Panc1 (cell line): Measurements from ENCODE around the gene TSC22D3. TPM values are rescaled to one million over a fixed set of nuclear protein-coding genes. Genes with fewer than 3 reads are reported as not detected.

Experiments
- ATAC-seq: fragments of 200-7000 bp; cut with Tn5 transposase; 2 replicates; pipeline ENCODE4 v1.9.1; 2020; ENCODE audit warnings: mild to moderate bottlenecking, moderate library complexity
- BruUV-seq: library from RNA; stranded (reverse); fragments of 400-500 nt; replicated peaks from 2 replicates; lab custom pipeline; 2021; lab: Mats Ljungman, UMichigan
- CTCF ChIA-PET: fragments of 300-600 bp; sonication (Branson Sonifier 250); formaldehyde crosslinking; loops from one replicate; lab custom pipeline; 2022; ENCODE audit warnings: antibody characterized with exemption; lab: Charles Lee
- POLR2A ChIA-PET: fragments of 300-600 bp; sonication (Branson Sonifier 250); formaldehyde crosslinking; loops from one replicate; lab custom pipeline; 2022; ENCODE audit warnings: antibody characterized with exemption; lab: Charles Lee
- DNase-seq: peaks from one replicate; pipeline ENCODE4 v3.0.0-alpha.2; 2010; ENCODE audit warnings: low read depth, low spot score
- H3K27ac ChIP-seq: 2 replicates; pipeline ENCODE4 v1.5.1; 2011; ENCODE audit warnings: mild to moderate bottlenecking, low read length, inconsistent platforms
- H3K27me3 ChIP-seq: fragments of 200-500 bp; sonication (Bioruptor generic); 2 replicates; pipeline ENCODE4 v1.6.0; 2014; ENCODE audit warnings: low read length, inconsistent platforms; ENCODE audit not compliant: control insufficient read depth, insufficient read depth
- H3K36me3 ChIP-seq: fragments of 200-500 bp; sonication (Bioruptor generic); 2 replicates; pipeline ENCODE4 v1.5.1; 2014; ENCODE audit warnings: inconsistent platforms, mild to moderate bottlenecking, low read length, moderate library complexity; ENCODE audit not compliant: control insufficient read depth, insufficient read depth
- H3K4me1 ChIP-seq: 2 replicates; pipeline ENCODE4 v1.5.1; 2011; ENCODE audit warnings: inconsistent platforms, mild to moderate bottlenecking, low read length, moderate library complexity; ENCODE audit not compliant: control insufficient read depth, insufficient read depth
- H3K4me3 ChIP-seq, 2 experiments: 2 replicates each; pipeline ENCODE4 v1.5.1; 2011 to 2012; ENCODE audit warnings: low read depth in 2 of 2, low read length in 2 of 2, mild to moderate bottlenecking in 2 of 2, inconsistent platforms in 1 of 2, moderate library complexity in 1 of 2
- H3K9me3 ChIP-seq: fragments of 200-500 bp; sonication (Bioruptor generic); 2 replicates; pipeline ENCODE4 v1.5.1; 2014; ENCODE audit warnings: low read depth, mild to moderate bottlenecking, inconsistent platforms, low read length, moderate library complexity; ENCODE audit not compliant: control insufficient read depth, insufficient read depth
- POLR2AphosphoS5 ChIP-seq: IDR thresholded peaks from 2 replicates; pipeline ENCODE4 v1.6.1; 2012; ENCODE audit warnings: mild to moderate bottlenecking, low read depth, low read length, moderate library complexity
- SIN3A ChIP-seq: IDR thresholded peaks from 2 replicates; pipeline ENCODE4 v1.6.1; 2012; ENCODE audit warnings: low read depth, mild to moderate bottlenecking, low read length, moderate library complexity, borderline replicate concordance; ENCODE audit not compliant: insufficient read depth
- TCF7L2 ChIP-seq: IDR thresholded peaks from 2 replicates; pipeline ENCODE4 v1.6.1; 2011; ENCODE audit warnings: mild to moderate bottlenecking, low read depth, low read length, inconsistent platforms
- in situ Hi-C: cut with HindIII; loops from 2 replicates; pipeline ENCODE4 v1.10.0; 2016; ENCODE audit warnings: low sequenced_read_pairs, low pct_unique_long_range_greater_than_20kb
- intact Hi-C: fragments of 100-400 bp; cut with micrococcal nuclease; formaldehyde crosslinking; loops from one replicate; pipeline ENCODE4 v1.10.0; 2022; ENCODE audit not compliant: unreplicated experiment
- total RNA-seq: library from RNA; stranded (reverse); gene quantifications from one replicate; pipeline ENCODE4 v1.2.1, GENCODE V29; 2021; ENCODE audit not compliant: unreplicated experiment
- TF ChIP-seq, protein P1 (sequence below): fragments of 450-650 bp; IDR thresholded peaks from 2 replicates; pipeline ENCODE4 v1.5.1; 2017; ENCODE audit warnings: mild to moderate bottlenecking
- TF ChIP-seq, protein P2 (sequence below), 2 experiments: IDR thresholded peaks; 2 replicates each; pipeline ENCODE4 v1.6.1; 2011 to 2012; ENCODE audit warnings: low read depth in 2 of 2, control low read depth in 1 of 2, low read length in 1 of 2, mild to moderate bottlenecking in 1 of 2, moderate library complexity in 1 of 2; ENCODE audit not compliant: insufficient read depth in 1 of 2

TSC22D3 gene
- total RNA-seq, 1 experiment from 2014 or later: 7.2 TPM

DNA sequence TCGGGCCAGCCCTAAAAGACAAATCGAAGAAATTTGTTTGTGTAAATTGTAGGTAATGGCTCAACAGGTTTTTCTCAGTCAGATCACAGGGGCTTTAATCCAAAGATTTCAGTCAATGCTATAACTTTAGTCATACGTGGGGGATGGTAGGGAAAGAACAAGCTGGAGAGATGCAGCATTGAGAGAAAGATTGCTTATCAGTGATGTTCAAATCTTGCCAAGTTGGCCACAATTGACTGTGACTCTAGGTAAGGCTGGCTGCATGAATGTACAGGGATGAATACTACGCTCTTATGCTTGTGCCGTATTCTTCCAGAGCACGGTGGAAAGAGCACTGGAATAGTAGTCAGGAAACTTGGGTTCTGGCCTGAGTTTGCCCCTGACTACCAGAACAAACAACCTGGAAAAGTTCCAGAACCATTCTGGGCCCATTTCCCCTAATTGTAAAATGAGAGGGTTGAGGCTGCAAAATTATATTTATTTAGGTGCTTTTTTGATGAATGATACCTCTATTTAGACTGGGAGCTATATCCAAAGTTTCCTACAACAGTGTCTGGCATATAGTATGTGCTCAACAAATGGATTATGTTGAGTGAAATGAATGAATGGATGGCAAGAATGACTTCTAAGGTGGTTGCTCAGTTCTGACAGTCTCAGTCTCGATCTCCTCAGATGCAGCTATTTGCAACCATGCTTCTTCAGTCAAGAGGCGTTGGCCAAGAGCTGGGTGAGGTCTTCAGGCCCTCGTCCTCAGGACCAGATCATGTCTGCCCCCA, 44.4 kb downstream of the TSC22D3 start:
- Histone ChIP-seq H3K9me3 (no peaks in the 10 kb centered on the region), H3K4me1 (peaks cover 8% of the 10 kb centered on the region; the same call in 1 of the 2 replicates), H3K36me3 (no peaks in the 10 kb centered on the region), H3K27ac (no peak overlapping the region), H3K4me3 (no peak overlapping the region), H3K27me3 (no peaks in the 10 kb centered on the region)
- POLR2A ChIA-PET: no interaction called here
- intact Hi-C loops: no loop called here
- no peak for ATAC-seq
- BruUV-seq: no TSS peak
- no peak for DNase-seq
- CTCF ChIA-PET: interaction anchor here (0.5 to 0.6 kb wide), 2 partner anchors 193 to 607 kb away, joined by 7 to 13 read pairs; no protein-coding TSS in a partner anchor
- TF ChIP-seq, protein P1, sequence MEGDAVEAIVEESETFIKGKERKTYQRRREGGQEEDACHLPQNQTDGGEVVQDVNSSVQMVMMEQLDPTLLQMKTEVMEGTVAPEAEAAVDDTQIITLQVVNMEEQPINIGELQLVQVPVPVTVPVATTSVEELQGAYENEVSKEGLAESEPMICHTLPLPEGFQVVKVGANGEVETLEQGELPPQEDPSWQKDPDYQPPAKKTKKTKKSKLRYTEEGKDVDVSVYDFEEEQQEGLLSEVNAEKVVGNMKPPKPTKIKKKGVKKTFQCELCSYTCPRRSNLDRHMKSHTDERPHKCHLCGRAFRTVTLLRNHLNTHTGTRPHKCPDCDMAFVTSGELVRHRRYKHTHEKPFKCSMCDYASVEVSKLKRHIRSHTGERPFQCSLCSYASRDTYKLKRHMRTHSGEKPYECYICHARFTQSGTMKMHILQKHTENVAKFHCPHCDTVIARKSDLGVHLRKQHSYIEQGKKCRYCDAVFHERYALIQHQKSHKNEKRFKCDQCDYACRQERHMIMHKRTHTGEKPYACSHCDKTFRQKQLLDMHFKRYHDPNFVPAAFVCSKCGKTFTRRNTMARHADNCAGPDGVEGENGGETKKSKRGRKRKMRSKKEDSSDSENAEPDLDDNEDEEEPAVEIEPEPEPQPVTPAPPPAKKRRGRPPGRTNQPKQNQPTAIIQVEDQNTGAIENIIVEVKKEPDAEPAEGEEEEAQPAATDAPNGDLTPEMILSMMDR: no peak
- no peak for TF ChIP-seq POLR2AphosphoS5
- TF ChIP-seq SIN3A: no peak
- no peak for TF ChIP-seq TCF7L2
- TF ChIP-seq, protein P2, sequence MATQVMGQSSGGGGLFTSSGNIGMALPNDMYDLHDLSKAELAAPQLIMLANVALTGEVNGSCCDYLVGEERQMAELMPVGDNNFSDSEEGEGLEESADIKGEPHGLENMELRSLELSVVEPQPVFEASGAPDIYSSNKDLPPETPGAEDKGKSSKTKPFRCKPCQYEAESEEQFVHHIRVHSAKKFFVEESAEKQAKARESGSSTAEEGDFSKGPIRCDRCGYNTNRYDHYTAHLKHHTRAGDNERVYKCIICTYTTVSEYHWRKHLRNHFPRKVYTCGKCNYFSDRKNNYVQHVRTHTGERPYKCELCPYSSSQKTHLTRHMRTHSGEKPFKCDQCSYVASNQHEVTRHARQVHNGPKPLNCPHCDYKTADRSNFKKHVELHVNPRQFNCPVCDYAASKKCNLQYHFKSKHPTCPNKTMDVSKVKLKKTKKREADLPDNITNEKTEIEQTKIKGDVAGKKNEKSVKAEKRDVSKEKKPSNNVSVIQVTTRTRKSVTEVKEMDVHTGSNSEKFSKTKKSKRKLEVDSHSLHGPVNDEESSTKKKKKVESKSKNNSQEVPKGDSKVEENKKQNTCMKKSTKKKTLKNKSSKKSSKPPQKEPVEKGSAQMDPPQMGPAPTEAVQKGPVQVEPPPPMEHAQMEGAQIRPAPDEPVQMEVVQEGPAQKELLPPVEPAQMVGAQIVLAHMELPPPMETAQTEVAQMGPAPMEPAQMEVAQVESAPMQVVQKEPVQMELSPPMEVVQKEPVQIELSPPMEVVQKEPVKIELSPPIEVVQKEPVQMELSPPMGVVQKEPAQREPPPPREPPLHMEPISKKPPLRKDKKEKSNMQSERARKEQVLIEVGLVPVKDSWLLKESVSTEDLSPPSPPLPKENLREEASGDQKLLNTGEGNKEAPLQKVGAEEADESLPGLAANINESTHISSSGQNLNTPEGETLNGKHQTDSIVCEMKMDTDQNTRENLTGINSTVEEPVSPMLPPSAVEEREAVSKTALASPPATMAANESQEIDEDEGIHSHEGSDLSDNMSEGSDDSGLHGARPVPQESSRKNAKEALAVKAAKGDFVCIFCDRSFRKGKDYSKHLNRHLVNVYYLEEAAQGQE (IDR thresholded peaks at IDR 0.05; ENCODE audit: insufficient read depth in 1 of 2, low read depth in 2 of 2, low read length in 1 of 2): no peak
- in situ Hi-C loops: no loop called here

DNA sequence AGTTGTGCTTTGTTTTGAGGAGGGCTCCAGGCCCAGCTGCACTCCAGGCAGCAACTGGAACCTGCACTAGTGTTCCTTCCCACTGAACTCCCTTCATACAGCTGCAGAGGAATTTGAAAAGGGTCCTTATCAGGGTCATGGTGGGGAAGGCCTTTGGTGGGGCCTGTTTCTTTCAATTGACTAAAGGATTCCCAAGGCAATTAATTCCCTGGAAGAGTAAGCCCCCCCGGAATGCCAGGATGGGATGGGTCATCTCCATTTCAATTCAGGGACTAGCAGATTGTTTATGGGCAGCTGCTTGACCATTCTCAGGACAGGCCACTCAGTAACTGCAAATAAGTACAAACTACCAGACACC, 45.3 kb downstream of the TSC22D3 start:
- intact Hi-C loops: no loop called here
- CTCF ChIA-PET: no interaction called here
- in situ Hi-C loops: no loop called here
- DNase-seq (no peak), ATAC-seq (no peak)
- H3K27me3 ChIP-seq: no peaks in the 10 kb centered on the region
- no peak overlapping the region for H3K4me3 ChIP-seq
- POLR2A ChIA-PET: no interaction called here
- no peak for TF ChIP-seq POLR2AphosphoS5
- no peak for TF ChIP-seq TCF7L2
- no peak for TF ChIP-seq SIN3A
- TF ChIP-seq, protein P1: no peak
- TF ChIP-seq, protein P2 (IDR thresholded peaks at IDR 0.05; ENCODE audit: insufficient read depth in 1 of 2, low read depth in 2 of 2, low read length in 1 of 2): no peak
- no peak overlapping the region for H3K27ac ChIP-seq
- BruUV-seq: no TSS peak
- H3K4me1 ChIP-seq: peaks cover 8% of the 10 kb centered on the region; the same call in 1 of the 2 replicates
- no peaks in the 10 kb centered on the region for H3K36me3 ChIP-seq
- H3K9me3 ChIP-seq: no peaks in the 10 kb centered on the region
